HTERT RPE-1 (cell line): ENCODE measurements around the gene TBC1D24.
"Not testable (repeated sequence)": the region's sequence is repeated elsewhere in the genome, so short reads cannot be mapped to it uniquely, and the experiment has no call there.

Source experiments
- in situ Hi-C: fragments of 300-500 bp; cut with MboI; formaldehyde crosslinking; loops from 4 replicates; pipeline ENCODE4 v1.14.3; 2020; ENCODE audit warnings: low sequenced_read_pairs

TBC1D24 gene

GRCh38 chr16:2468233-2468724 lies 6.6 kb upstream of the TBC1D24 start:
- in situ Hi-C loops = no loop called here

GRCh38 chr16:2468725-2469398 lies 6.1 kb upstream of the TBC1D24 start:
- in situ Hi-C loops = no loop called here

- in situ Hi-C loops = no loop called here
Observed at GRCh38 chr16:2469399-2470233, 5.3 kb upstream of the TBC1D24 start.

- in situ Hi-C loops = no loop called here
Observed at GRCh38 chr16:2470234-2470601, 4.7 kb upstream of the TBC1D24 start.

GRCh38 chr16:2470603-2471015 lies 4.3 kb upstream of the TBC1D24 start:
- in situ Hi-C loops = no loop called here

GRCh38 chr16:2471016-2471652 lies 3.8 kb upstream of the TBC1D24 start, which contains the start of gene NTN3:
Gene NTN3 (plus strand): TSS chr16:2471297. CDS start chr16:2471702, 405 bp downstream.
- in situ Hi-C loops = no loop called here

- in situ Hi-C loops = no loop called here
Observed at GRCh38 chr16:2471653-2472487, 3.1 kb upstream of the TBC1D24 start.

GRCh38 chr16:2472488-2472864 lies 2.5 kb upstream of the TBC1D24 start:
- in situ Hi-C loops = no loop called here

GRCh38 chr16:2472885-2473445 lies 2.0 kb upstream of the TBC1D24 start:
- in situ Hi-C loops = no loop called here

GRCh38 chr16:2473446-2473926 lies 1.4 kb upstream of the TBC1D24 start:
- in situ Hi-C loops = no loop called here

- in situ Hi-C loops = no loop called here
Observed at GRCh38 chr16:2473999-2474876, 689 bp upstream of the TBC1D24 start.

GRCh38 chr16:2475413-2476344 lies 752 bp downstream of the TBC1D24 start:
- in situ Hi-C loops = no loop called here

GRCh38 chr16:2476345-2476720 lies 1.4 kb downstream of the TBC1D24 start:
- in situ Hi-C loops = no loop called here

- in situ Hi-C loops = no loop called here
Observed at GRCh38 chr16:2476741-2477140, 1.8 kb downstream of the TBC1D24 start.

- in situ Hi-C loops = no loop called here
Observed at GRCh38 chr16:2477327-2477726, 2.4 kb downstream of the TBC1D24 start.

- in situ Hi-C loops = no loop called here
Observed at GRCh38 chr16:2478279-2478678, 3.4 kb downstream of the TBC1D24 start.

- in situ Hi-C loops = not testable (repeated sequence)
Observed at GRCh38 chr16:2479996-2480395, 5.1 kb downstream of the TBC1D24 start.

GRCh38 chr16:2480948-2481347 lies 6.0 kb downstream of the TBC1D24 start:
- in situ Hi-C loops = no loop called here
